Hematopoietic multipotent progenitor cell (in vitro differentiated cells): Measurements from ENCODE around the gene PRSS27. TPM values are rescaled to one million over a fixed set of nuclear protein-coding genes. Genes with fewer than 3 reads are reported as not detected.
"Not testable (repeated sequence)": the region's sequence is repeated elsewhere in the genome, so short reads cannot be mapped to it uniquely, and the experiment has no call there.

Source experiments
- DNase-seq, 3 donors: peaks; one replicate each; pipeline ENCODE4 v3.0.0-alpha.2; 2011 to 2015; ENCODE audit warnings: low read depth in 2 of 3, low spot score in 2 of 3
- total RNA-seq: library from RNA; depleted of rRNA; stranded (reverse); fragments of >200 nt; gene quantifications from one replicate; pipeline ENCODE4 v1.2.3, GENCODE V29; 2012

The PRSS27 gene
- total RNA-seq, 1 donor: 3.2 TPM

- DNase-seq: not testable (repeated sequence)
Observed at GRCh38 chr16:2679902-2680301, 40.1 kb downstream of the PRSS27 start.

DNA sequence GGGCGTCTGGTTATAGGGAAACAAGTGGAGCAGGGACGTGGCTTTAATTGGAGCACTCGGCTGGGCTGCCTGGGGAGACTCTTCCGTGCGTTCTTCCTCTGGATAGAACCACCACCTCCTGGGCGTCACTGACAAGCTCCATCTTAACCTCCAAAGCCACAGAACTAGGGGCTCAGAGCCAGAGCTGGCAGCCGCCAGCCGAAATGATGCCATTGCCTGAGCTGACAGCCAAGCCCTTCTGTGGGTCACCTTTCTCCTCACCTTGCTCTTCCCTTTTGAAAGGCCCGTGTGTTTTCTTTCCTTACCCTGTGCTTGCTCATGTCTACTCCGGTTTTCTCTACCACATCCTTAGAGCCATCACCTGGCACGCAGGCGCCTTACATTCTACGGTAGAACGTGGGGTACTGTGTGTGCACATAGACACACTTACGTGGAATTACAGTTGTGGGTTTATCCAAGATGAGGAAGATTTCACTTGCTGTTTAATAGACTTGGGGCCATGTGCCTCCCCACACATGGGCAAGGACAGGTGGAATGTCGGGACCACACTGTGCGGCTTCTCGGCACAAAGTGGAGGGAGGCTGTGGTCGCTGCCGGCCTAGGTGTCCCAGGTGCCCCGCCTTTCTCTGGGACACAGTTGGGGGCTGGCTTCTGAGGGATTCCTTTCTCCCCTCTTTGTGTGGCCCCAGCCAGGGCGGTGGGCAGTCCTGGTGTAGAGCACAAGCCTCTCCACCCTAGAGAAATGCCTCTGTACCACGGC, 41.6 kb downstream of the PRSS27 start:
- DNase-seq: not testable (repeated sequence)

- DNase-seq: not testable (repeated sequence)
Observed at GRCh38 chr16:2676937-2677336, 43.1 kb downstream of the PRSS27 start.

DNA sequence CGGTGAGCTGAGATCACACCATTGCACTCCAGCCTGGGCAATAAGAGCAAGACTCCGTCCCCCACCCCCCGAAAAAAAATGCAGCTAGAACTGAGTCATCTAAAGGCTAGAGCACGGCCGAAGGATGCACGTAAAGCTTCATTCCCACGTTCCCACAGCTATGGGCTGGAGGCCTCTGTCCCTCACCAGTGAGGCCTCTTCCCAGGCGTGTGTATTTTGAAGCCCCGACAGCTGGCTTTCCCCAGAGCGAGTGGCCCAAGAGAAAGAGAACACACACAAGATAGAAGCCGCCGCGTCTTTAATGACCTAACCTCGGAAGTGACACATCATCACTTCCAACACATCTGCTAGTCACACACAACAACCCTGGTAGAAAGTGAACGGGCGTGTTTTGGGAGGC, 44.3 kb downstream of the PRSS27 start:
- no peak for DNase-seq

GRCh38 chr16:2675021-2675420, 45.0 kb downstream of the PRSS27 start:
- DNase-seq: no peak

- peak; percentile 80 to 97 (median 93) for DNase-seq
Observed at GRCh38 chr16:2673066-2673999, 46.7 kb downstream of the PRSS27 start.

DNA sequence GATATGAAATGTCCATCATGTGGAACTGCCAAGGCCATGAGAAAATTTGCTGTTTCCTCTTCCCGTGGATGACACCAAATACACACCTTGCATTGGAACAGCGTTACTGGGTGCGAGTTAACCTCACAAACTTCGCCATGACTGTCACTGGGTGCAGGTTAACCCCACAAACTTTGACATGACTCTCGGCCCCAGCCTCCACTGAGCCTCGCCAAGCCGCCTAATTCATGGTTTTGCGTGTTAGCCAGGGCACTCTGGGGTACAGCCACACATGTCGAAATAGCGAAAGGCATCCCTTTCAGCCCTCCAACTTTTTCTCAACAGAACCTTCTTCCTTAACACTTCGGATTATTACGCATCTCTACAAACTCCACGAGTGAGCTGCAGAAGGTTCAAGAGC, 48.3 kb downstream of the PRSS27 start:
- DNase-seq: no peak

DNA sequence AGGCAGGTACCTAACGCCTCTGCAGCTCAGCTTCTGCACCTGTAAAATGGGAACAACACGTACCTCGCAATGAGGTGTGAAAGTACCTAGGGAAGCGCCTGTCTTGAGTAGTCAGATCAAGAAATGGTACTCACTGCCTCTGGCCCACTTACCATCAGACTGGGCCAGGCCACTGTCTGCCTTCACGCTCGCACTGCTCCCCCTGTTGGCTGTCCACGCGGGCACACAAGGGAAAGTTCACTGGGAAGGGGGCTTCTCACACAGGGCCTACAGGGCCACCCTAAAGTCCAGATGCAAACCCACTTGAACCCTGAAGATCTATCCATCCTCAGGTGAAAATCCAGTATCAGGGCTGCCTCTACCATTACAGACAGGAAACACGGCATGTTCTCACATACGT, 48.8 kb downstream of the PRSS27 start:
- DNase-seq: not testable (repeated sequence)

- peak in 2 of 3 donors; percentile 39 to 43 for DNase-seq
Observed at GRCh38 chr16:2670017-2670416, 50.0 kb downstream of the PRSS27 start.

DNA sequence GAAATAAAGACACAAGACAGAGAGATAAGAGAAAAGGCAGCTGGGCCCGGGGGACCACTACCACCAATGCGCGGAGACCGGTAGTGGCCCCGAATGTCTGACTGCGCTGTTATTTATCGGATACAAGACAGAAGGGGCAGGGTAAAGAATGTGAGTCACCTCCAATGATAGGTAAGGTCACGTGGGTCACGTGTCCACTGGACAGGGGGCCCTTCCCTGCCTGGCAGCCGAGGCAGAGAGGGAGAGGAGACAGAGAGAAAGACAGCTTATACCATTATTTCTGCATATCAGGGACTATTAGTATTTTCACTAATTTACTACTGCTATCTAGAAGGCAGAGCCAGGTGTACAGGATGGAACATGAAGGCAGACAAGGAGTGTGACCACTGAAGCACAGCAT, 50.4 kb downstream of the PRSS27 start:
- DNase-seq: not testable (repeated sequence)

GRCh38 chr16:2666671-2667070, 53.4 kb downstream of the PRSS27 start:
- not testable (repeated sequence) for DNase-seq

GRCh38 chr16:2664574-2664982, 55.4 kb downstream of the PRSS27 start:
- no peak for DNase-seq

GRCh38 chr16:2663553-2664546, 56.2 kb downstream of the PRSS27 start:
- no peak for DNase-seq

Other genes starting within 250 kb of the PRSS27 start
- under 0.01 TPM for gene NTN3, start 248.9 kb downstream of the PRSS27 start, total RNA-seq
- gene TBC1D24, start 245.1 kb downstream of the PRSS27 start, total RNA-seq: 21.5 TPM
- gene ATP6V0C, start 206.3 kb downstream of the PRSS27 start, total RNA-seq: 80.8 TPM
- gene AMDHD2, start 199.9 kb downstream of the PRSS27 start, total RNA-seq: 41.5 TPM
- 0.27 TPM for gene CEMP1, start 188.8 kb downstream of the PRSS27 start, total RNA-seq
- gene PDPK1, start 182.2 kb downstream of the PRSS27 start, total RNA-seq: 21.5 TPM
- 19.4 TPM for gene KCTD5, start 37.7 kb downstream of the PRSS27 start, total RNA-seq
- 130 TPM for gene SRRM2, start 32.4 kb upstream of the PRSS27 start, total RNA-seq
- gene ELOB, start 57.1 kb upstream of the PRSS27 start, total RNA-seq: 263 TPM
- not detected for gene PRSS33, start 67.3 kb upstream of the PRSS27 start, total RNA-seq
- gene PRSS41, start 78.2 kb upstream of the PRSS27 start, total RNA-seq: 0.27 TPM
- gene PRSS21, start 97.0 kb upstream of the PRSS27 start, total RNA-seq: 27.2 TPM
- 4.3 TPM for gene ZG16B, start 110.1 kb upstream of the PRSS27 start, total RNA-seq
- not detected for gene PRSS22, start 137.9 kb upstream of the PRSS27 start, total RNA-seq
- 54.1 TPM for gene FLYWCH2, start 163.0 kb upstream of the PRSS27 start, total RNA-seq
- gene FLYWCH1, start 191.7 kb upstream of the PRSS27 start, total RNA-seq: 28.3 TPM
- gene KREMEN2, start 244.1 kb upstream of the PRSS27 start, total RNA-seq: under 0.01 TPM
- gene PAQR4, start 249.1 kb upstream of the PRSS27 start, total RNA-seq: 19.4 TPM